ENCODE measurements around the gene MKLN1. TPM values are rescaled to one million over a fixed set of nuclear protein-coding genes. Genes with fewer than 3 reads are reported as not detected.

The MKLN1 gene
- total RNA-seq, 4 donors from 2014 or later = 37.9 to 55.2 (median 41.3) TPM

DNA sequence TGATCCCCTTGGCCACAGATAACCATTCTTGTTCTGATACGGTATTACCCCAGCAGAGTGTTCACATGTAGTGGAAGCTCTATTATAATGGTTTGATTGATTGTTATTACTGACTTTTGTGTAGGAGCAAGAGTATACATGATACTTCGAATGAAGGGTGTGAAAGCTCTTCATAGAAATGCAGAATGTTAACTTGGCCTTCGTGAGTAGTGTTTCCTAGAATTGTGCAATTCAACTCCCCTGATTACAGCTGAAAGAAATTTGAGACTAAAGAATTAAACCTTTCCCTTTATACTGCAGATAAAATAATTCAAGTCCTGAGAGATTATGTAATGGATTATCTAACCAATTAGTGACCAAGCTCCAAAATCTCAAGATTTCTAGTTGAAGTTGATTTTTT is 38.2 kb downstream of the MKLN1 start:
- DNase-seq (ENCODE audit: extremely low spot score) = no peak
- no peak overlapping the region for H3K4me3 ChIP-seq
- no peaks in the 10 kb centered on the region for H3K27me3 ChIP-seq
- H3K4me1 ChIP-seq = peaks cover 27 to 65% (median 46%) of the 10 kb centered on the region in 4 donors
- no peaks in the 10 kb centered on the region for H3K36me3 ChIP-seq
- no peaks in the 10 kb centered on the region for H3K9me3 ChIP-seq
- TF ChIP-seq, protein P1, sequence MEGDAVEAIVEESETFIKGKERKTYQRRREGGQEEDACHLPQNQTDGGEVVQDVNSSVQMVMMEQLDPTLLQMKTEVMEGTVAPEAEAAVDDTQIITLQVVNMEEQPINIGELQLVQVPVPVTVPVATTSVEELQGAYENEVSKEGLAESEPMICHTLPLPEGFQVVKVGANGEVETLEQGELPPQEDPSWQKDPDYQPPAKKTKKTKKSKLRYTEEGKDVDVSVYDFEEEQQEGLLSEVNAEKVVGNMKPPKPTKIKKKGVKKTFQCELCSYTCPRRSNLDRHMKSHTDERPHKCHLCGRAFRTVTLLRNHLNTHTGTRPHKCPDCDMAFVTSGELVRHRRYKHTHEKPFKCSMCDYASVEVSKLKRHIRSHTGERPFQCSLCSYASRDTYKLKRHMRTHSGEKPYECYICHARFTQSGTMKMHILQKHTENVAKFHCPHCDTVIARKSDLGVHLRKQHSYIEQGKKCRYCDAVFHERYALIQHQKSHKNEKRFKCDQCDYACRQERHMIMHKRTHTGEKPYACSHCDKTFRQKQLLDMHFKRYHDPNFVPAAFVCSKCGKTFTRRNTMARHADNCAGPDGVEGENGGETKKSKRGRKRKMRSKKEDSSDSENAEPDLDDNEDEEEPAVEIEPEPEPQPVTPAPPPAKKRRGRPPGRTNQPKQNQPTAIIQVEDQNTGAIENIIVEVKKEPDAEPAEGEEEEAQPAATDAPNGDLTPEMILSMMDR (IDR thresholded peaks at IDR 0.05) = no peak
- TF ChIP-seq POLR2A (IDR thresholded peaks at IDR 0.05; ENCODE audit: low read depth) (no peak), EP300 (IDR thresholded peaks at IDR 0.05) (no peak), POLR2AphosphoS5 (IDR thresholded peaks at IDR 0.05) (no peak)
- intact Hi-C loops (cut with DNase I) = no loop called here
- 60% methylated on average over 3 of the region's 3 CpGs for WGBS
- H3K27ac ChIP-seq (replicated peaks in 1 of 4) = no peak overlapping the region

DNA sequence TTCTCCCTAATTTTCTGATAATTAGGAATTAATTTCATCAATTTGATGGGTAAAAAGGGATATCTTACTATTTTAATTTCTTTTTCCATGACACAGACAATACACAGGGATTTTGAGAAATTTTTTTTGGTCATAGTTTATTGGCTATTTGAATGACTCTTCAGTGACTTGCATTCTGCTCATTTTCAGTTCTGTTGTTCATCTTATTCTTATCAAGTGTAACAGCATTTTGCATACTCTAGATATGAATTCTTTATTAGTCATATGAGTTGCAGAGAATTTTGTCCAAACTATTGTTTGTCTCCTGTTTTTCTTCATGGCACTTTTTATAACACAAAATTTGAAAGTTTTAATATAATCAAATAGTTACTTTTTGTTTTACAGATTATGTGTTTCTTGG is 41.7 kb downstream of the MKLN1 start:
- no peaks in the 10 kb centered on the region for H3K36me3 ChIP-seq
- H3K9me3 ChIP-seq = no peaks in the 10 kb centered on the region
- no peaks in the 10 kb centered on the region for H3K27me3 ChIP-seq
- no peak for TF ChIP-seq POLR2A (IDR thresholded peaks at IDR 0.05; ENCODE audit: low read depth)
- TF ChIP-seq, protein P1 (IDR thresholded peaks at IDR 0.05) = no peak
- no peak for TF ChIP-seq POLR2AphosphoS5 (IDR thresholded peaks at IDR 0.05)
- TF ChIP-seq EP300 (IDR thresholded peaks at IDR 0.05) = no peak
- H3K27ac ChIP-seq (replicated peaks in 1 of 4) = no peak overlapping the region
- no peak for DNase-seq (ENCODE audit: extremely low spot score)
- H3K4me3 ChIP-seq = no peak overlapping the region
- intact Hi-C loops (cut with DNase I) = no loop called here
- peaks cover 16 to 62% (median 46%) of the 10 kb centered on the region in 4 donors for H3K4me1 ChIP-seq

DNA sequence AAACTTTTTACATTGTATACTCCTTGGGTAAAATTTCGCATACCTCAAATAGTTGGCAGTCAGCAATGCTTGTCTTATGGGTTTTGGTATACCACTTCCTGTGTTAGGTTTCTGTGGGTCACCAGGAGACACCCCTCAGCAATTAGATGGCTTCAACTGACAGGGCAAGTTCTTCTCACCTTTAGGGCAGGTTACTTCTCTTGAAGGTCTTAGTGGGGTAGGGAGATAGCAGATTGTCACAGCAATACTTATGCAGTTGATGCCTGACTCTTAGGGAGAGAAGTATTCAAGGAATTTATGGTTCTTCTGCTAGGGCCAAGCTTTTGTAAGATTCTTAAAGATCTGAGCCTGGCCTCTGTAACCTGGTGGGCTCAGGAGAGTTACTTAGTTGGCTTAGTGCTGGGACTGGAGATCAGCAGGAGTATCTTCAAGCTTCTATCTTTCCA is 42.9 kb downstream of the MKLN1 start:
- no peaks in the 10 kb centered on the region for H3K27me3 ChIP-seq
- H3K9me3 ChIP-seq = no peaks in the 10 kb centered on the region
- no peak for DNase-seq (ENCODE audit: extremely low spot score)
- no peak overlapping the region for H3K27ac ChIP-seq (replicated peaks in 1 of 4)
- no peak for TF ChIP-seq EP300 (IDR thresholded peaks at IDR 0.05)
- no peak for TF ChIP-seq POLR2A (IDR thresholded peaks at IDR 0.05; ENCODE audit: low read depth)
- TF ChIP-seq POLR2AphosphoS5 (IDR thresholded peaks at IDR 0.05) = no peak
- TF ChIP-seq, protein P1 (IDR thresholded peaks at IDR 0.05) = no peak
- no peak overlapping the region for H3K4me3 ChIP-seq
- H3K36me3 ChIP-seq = no peaks in the 10 kb centered on the region
- WGBS = 73% methylated on average over 1 of the region's 1 CpG
- H3K4me1 ChIP-seq = peaks cover 16 to 73% (median 48%) of the 10 kb centered on the region in 4 donors
- intact Hi-C loops (cut with DNase I) = no loop called here

DNA sequence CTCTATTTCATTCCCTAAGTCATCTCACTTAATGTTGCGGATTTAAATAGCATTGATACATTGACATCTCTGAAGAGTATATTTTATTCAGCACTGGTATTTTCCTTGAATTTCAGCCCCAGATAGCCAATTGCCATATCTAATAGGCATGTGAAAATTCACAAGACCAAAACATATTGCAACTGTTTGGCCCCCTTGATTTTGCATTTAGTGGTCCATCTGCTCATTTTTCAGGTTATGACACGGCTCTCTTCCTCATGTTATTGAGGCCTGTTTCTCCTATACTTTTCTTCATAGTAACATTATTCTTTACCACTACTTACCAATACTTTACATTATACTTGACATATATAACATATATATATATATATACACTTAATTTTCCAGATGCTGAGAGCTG is 43.7 kb downstream of the MKLN1 start:
- TF ChIP-seq POLR2A (IDR thresholded peaks at IDR 0.05; ENCODE audit: low read depth) (no peak), POLR2AphosphoS5 (IDR thresholded peaks at IDR 0.05) (no peak), EP300 (IDR thresholded peaks at IDR 0.05) (no peak)
- H3K27ac ChIP-seq (replicated peaks in 1 of 4) = no peak overlapping the region
- H3K4me3 ChIP-seq = no peak overlapping the region
- no peaks in the 10 kb centered on the region for H3K36me3 ChIP-seq
- intact Hi-C loops (cut with DNase I) = no loop called here
- H3K27me3 ChIP-seq = no peaks in the 10 kb centered on the region
- 94% methylated on average over 2 of the region's 2 CpGs for WGBS
- no peaks in the 10 kb centered on the region for H3K9me3 ChIP-seq
- no peak for DNase-seq (ENCODE audit: extremely low spot score)
- H3K4me1 ChIP-seq = peaks cover 13 to 64% (median 43%) of the 10 kb centered on the region in 4 donors

DNA sequence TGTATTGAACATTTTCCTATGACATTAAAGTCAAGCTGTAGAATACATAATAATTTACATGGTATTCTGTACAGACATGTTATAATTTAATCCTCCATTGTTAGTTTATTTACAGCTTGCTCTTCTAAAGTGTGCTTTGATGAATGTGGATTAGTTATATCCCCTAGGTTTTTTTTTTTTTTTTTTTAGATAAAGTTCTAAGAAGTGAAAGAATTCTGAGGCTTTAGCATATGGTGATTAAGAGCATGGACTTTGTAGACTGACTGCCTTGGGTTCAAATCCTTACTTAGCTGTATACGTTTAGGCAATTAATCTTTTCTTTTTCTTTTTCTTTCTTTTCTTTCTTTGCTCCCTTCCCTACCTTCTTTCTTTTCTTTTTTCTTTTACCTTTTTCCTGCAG is 44.9 kb downstream of the MKLN1 start:
- WGBS = 91% methylated on average over 1 of the region's 1 CpG
- Histone ChIP-seq H3K4me3 (no peak overlapping the region), H3K36me3 (no peaks in the 10 kb centered on the region), H3K27me3 (no peaks in the 10 kb centered on the region), H3K27ac (replicated peaks in 1 of 4) (no peak overlapping the region), H3K4me1 (peaks cover 13 to 56% (median 37%) of the 10 kb centered on the region in 4 donors), H3K9me3 (no peaks in the 10 kb centered on the region)
- TF ChIP-seq, protein P1 (IDR thresholded peaks at IDR 0.05) = no peak
- TF ChIP-seq POLR2AphosphoS5 (IDR thresholded peaks at IDR 0.05) (no peak), POLR2A (IDR thresholded peaks at IDR 0.05; ENCODE audit: low read depth) (no peak), EP300 (IDR thresholded peaks at IDR 0.05) (no peak)
- intact Hi-C loops (cut with DNase I) = no loop called here
- DNase-seq (ENCODE audit: extremely low spot score) = no peak

Measured in esophagus muscularis mucosa (tissue), 4 donors.